IMR-90 (cell line): ENCODE measurements around the gene MOB1A. TPM values are rescaled to one million over a fixed set of nuclear protein-coding genes. Genes with fewer than 3 reads are reported as not detected.

Source experiments
- ATAC-seq: fragments of 200-7000 bp; cut with Tn5 transposase; 2 replicates; pipeline ENCODE4 v1.9.1; 2020; ENCODE audit warnings: low read depth, mild to moderate bottlenecking, moderate library complexity
- Bru-seq: library from RNA; stranded (reverse); fragments of 400-500 nt; gene quantifications from one replicate; lab custom pipeline; 2021; lab: Mats Ljungman, UMichigan
- BruChase-seq, 2 experiments: library from RNA; stranded (reverse); fragments of 400-500 nt; gene quantifications; one replicate each; lab custom pipeline; 2021; lab: Mats Ljungman, UMichigan
- BruUV-seq: library from RNA; stranded (reverse); fragments of 400-500 nt; replicated peaks from 2 replicates; lab custom pipeline; 2021; lab: Mats Ljungman, UMichigan
- CTCF ChIA-PET: fragments of 300-600 bp; formaldehyde crosslinking; extraction: SDS; loops from one replicate; lab custom pipeline; 2021; ENCODE audit warnings: antibody characterized with exemption; lab: Yijun Ruan, JAX
- POLR2A ChIA-PET: fragments of 300-600 bp; sonication (Branson Sonifier 250); formaldehyde crosslinking; loops from one replicate; lab custom pipeline; 2022; ENCODE audit warnings: antibody characterized with exemption; ENCODE audit not compliant: unreplicated experiment; lab: Charles Lee
- DNase-seq: peaks from one replicate; pipeline ENCODE4 v3.0.0; 2013
- H2AFZ ChIP-seq: replicated peaks from 2 replicates; pipeline ENCODE3; 2013; ENCODE audit warnings: low read length, mild to moderate bottlenecking; ENCODE audit not compliant: poor library complexity
- H2AK5ac ChIP-seq: 2 replicates; pipeline ENCODE4 v1.6.1; 2013; ENCODE audit warnings: low read depth, low read length, inconsistent platforms
- H2AK9ac ChIP-seq: replicated peaks from 2 replicates; pipeline ENCODE3; 2013; ENCODE audit warnings: mild to moderate bottlenecking, low read depth, low read length, moderate library complexity; ENCODE audit not compliant: poor library complexity
- H2BK120ac ChIP-seq: 2 replicates; pipeline ENCODE4 v1.6.1; 2013; ENCODE audit warnings: low read depth, low read length, inconsistent platforms
- H2BK15ac ChIP-seq: 3 replicates; pipeline ENCODE4 v1.6.1; 2013; ENCODE audit warnings: low read depth, low read length, inconsistent platforms
- H2BK20ac ChIP-seq: 2 replicates; pipeline ENCODE4 v1.6.1; 2013; ENCODE audit warnings: low read depth, mild to moderate bottlenecking, inconsistent platforms, low read length, moderate library complexity
- H2BK5ac ChIP-seq: 2 replicates; pipeline ENCODE4 v1.6.1; 2013; ENCODE audit warnings: mild to moderate bottlenecking, low read depth, low read length, inconsistent platforms; ENCODE audit not compliant: poor library complexity, severe bottlenecking
- H3K14ac ChIP-seq: replicated peaks from 2 replicates; pipeline ENCODE4 v1.6.1; 2013; ENCODE audit warnings: low read depth, low read length, inconsistent platforms
- H3K18ac ChIP-seq: 2 replicates; pipeline ENCODE4 v1.6.1; 2013; ENCODE audit warnings: low read depth, low read length, control low read depth
- H3K23ac ChIP-seq: 2 replicates; pipeline ENCODE4 v1.6.1; 2013; ENCODE audit warnings: low read depth, low read length, inconsistent platforms
- H3K27ac ChIP-seq: 2 replicates; pipeline ENCODE4 v1.5.1; 2013; ENCODE audit warnings: mild to moderate bottlenecking, control low read depth, low read length; ENCODE audit not compliant: insufficient read depth
- H3K27me3 ChIP-seq: 2 replicates; pipeline ENCODE4 v1.6.1; 2013; ENCODE audit warnings: low read length; ENCODE audit not compliant: control insufficient read depth, insufficient read depth
- H3K36me3 ChIP-seq: 2 replicates; pipeline ENCODE4 v1.6.1; 2013; ENCODE audit warnings: low read length, mixed read lengths; ENCODE audit not compliant: control insufficient read depth, insufficient read depth
- H3K4ac ChIP-seq: 2 replicates; pipeline ENCODE4 v1.6.1; 2013; ENCODE audit warnings: low read depth, low read length, inconsistent platforms
- H3K4me1 ChIP-seq: 2 replicates; pipeline ENCODE4 v1.6.1; 2013; ENCODE audit warnings: low read length, mixed read lengths; ENCODE audit not compliant: control insufficient read depth, insufficient read depth
- H3K4me2 ChIP-seq: 2 replicates; pipeline ENCODE4 v1.6.1; 2013; ENCODE audit warnings: low read depth, mild to moderate bottlenecking, control low read depth, low read length, moderate library complexity
- H3K4me3 ChIP-seq: 2 replicates; pipeline ENCODE4 v1.5.1; 2013; ENCODE audit warnings: low read depth, mild to moderate bottlenecking, control low read depth, low read length, moderate library complexity; ENCODE audit not compliant: insufficient read depth
- H3K56ac ChIP-seq: 2 replicates; pipeline ENCODE4 v1.6.1; 2013; ENCODE audit warnings: low read length, inconsistent platforms; ENCODE audit not compliant: insufficient read depth; ENCODE audit errors: extremely low read depth
- H3K79me1 ChIP-seq, 2 experiments: 2 replicates each; pipeline ENCODE4 v1.6.1; 2013; ENCODE audit warnings: low read length in 2 of 2, inconsistent platforms in 1 of 2, low read depth in 1 of 2
- H3K9ac ChIP-seq: 2 replicates; pipeline ENCODE4 v1.6.1; 2013; ENCODE audit warnings: low read depth, low read length, control low read depth
- H3K9me1 ChIP-seq: 2 replicates; pipeline ENCODE4 v1.6.1; 2013; ENCODE audit warnings: low read length, inconsistent platforms; ENCODE audit not compliant: insufficient read depth
- H3K9me3 ChIP-seq: 2 replicates; pipeline ENCODE4 v1.6.1; 2013; ENCODE audit warnings: low read length; ENCODE audit not compliant: control insufficient read depth, insufficient read depth
- H4K20me1 ChIP-seq: 2 replicates; pipeline ENCODE4 v1.6.1; 2013; ENCODE audit warnings: low read length, inconsistent platforms; ENCODE audit not compliant: insufficient read depth
- H4K5ac ChIP-seq: 2 replicates; pipeline ENCODE4 v1.6.1; 2013; ENCODE audit warnings: mild to moderate bottlenecking, low read depth, low read length, control low read depth
- H4K8ac ChIP-seq, 2 experiments: 2 replicates each; pipeline ENCODE4 v1.6.1; 2013; ENCODE audit warnings: low read depth in 2 of 2, low read length in 2 of 2, control low read depth in 1 of 2, inconsistent platforms in 1 of 2
- H4K91ac ChIP-seq: 2 replicates; pipeline ENCODE4 v1.6.1; 2013; ENCODE audit warnings: low read depth, low read length, inconsistent platforms; ENCODE audit not compliant: insufficient read depth
- BHLHE40 ChIP-seq: fragments of 150-350 bp; IDR thresholded peaks from 2 replicates; pipeline ENCODE4 v1.6.1; 2016; ENCODE audit warnings: mild to moderate bottlenecking, low read depth, low read length
- CEBPB ChIP-seq: IDR thresholded peaks from 2 replicates; pipeline ENCODE4 v1.6.1; 2012; ENCODE audit warnings: low read depth, low read length, improper control_type of control experiment
- CHD1 ChIP-seq: IDR thresholded peaks from 2 replicates; pipeline ENCODE4 v1.6.1; 2012; ENCODE audit warnings: low read depth, low read length, improper control_type of control experiment
- FOS ChIP-seq: fragments of 150-350 bp; IDR thresholded peaks from 2 replicates; pipeline ENCODE4 v1.6.1; 2016; ENCODE audit warnings: low read depth, low read length
- MAFK ChIP-seq: IDR thresholded peaks from 2 replicates; pipeline ENCODE4 v1.6.1; 2012; ENCODE audit warnings: low read depth, low read length, improper control_type of control experiment
- MAZ ChIP-seq: IDR thresholded peaks from 2 replicates; pipeline ENCODE4 v1.6.1; 2012; ENCODE audit warnings: low read depth, mild to moderate bottlenecking, low read length, improper control_type of control experiment, moderate library complexity, borderline replicate concordance
- NFE2L2 ChIP-seq: fragments of 150-350 bp; IDR thresholded peaks from 2 replicates; pipeline ENCODE4 v1.6.1; 2016; ENCODE audit warnings: low read depth, mild to moderate bottlenecking, low read length
- POLR2A ChIP-seq: IDR thresholded peaks from 2 replicates; pipeline ENCODE4 v1.6.1; 2012; ENCODE audit warnings: mild to moderate bottlenecking, low read depth, low read length
- RAD21 ChIP-seq: IDR thresholded peaks from 2 replicates; pipeline ENCODE4 v1.6.1; 2012; ENCODE audit warnings: low read length, improper control_type of control experiment
- SMC3 ChIP-seq: fragments of 150-350 bp; IDR thresholded peaks from 2 replicates; pipeline ENCODE4 v1.6.1; 2016; ENCODE audit warnings: low read depth, mild to moderate bottlenecking, antibody characterized with exemption, low read length, moderate library complexity
- WGBS, 2 experiments: methylation state at CpG; one replicate each; pipeline versions ENCODE4 v1.1.5 to v1.1.7; 2013; ENCODE audit warnings: missing lambda C conversion rate in 2 of 2; ENCODE audit not compliant: insufficient read length in 1 of 2; ENCODE audit errors: extremely low coverage in 2 of 2; 5-methylcytosine and 5-hydroxymethylcytosine counted together
- dilution Hi-C: fragments of 300-500 bp; cut with HindIII; formaldehyde crosslinking; loops from one replicate; pipeline ENCODE4 v1.14.3; 2018; ENCODE audit warnings: low sequenced_read_pairs; ENCODE audit not compliant: unreplicated experiment
- in situ Hi-C: fragments of 300-500 bp; cut with MboI; formaldehyde crosslinking; loops from 3 replicates; pipeline ENCODE4 v1.14.3; 2019; ENCODE audit warnings: low sequenced_read_pairs, inconsistent platforms, mixed read lengths
- intact Hi-C: fragments of 100-400 bp; cut with micrococcal nuclease; formaldehyde crosslinking; loops from 2 replicates; pipeline ENCODE4 v1.10.0; 2022
- long read RNA-seq: library from polyadenylated mRNA; unstranded; transcript quantifications from one replicate; pipeline ENCODE4 v2.0.0, GENCODE V29; 2021; ENCODE audit not compliant: unreplicated experiment
- polyA plus RNA-seq, 3 experiments: library from polyadenylated mRNA; depleted of rRNA; stranded (reverse); fragments of >200 nt; gene quantifications; 2 replicates each; pipeline ENCODE4 v1.2.3, GENCODE V29; 2012; ENCODE audit warnings: low replicate concordance in 1 of 3
- total RNA-seq: library from RNA; depleted of rRNA; stranded (reverse); fragments of >200 nt; gene quantifications from 2 replicates; pipeline ENCODE4 v1.2.3, GENCODE V29; 2012; rRNA removed
- TF ChIP-seq, protein P1 (sequence below): fragments of 150-350 bp; IDR thresholded peaks from 2 replicates; pipeline ENCODE4 v1.6.1; 2016; ENCODE audit warnings: low read depth, mild to moderate bottlenecking, low read length, moderate library complexity, borderline replicate concordance
- TF ChIP-seq, protein P2 (sequence below): conservative IDR thresholded peaks from 2 replicates; pipeline ENCODE4 v1.5.1; 2012; ENCODE audit warnings: mild to moderate bottlenecking, low read depth, low read length, improper control_type of control experiment

The MOB1A gene
- total RNA-seq = 60.8 and 105 TPM in 2 replicates
- polyA plus RNA-seq (2012; rRNA removed) = 15.4 and 21.0 TPM in 2 replicates
- polyA plus RNA-seq (2012; cell fraction: cytosol; rRNA removed) = 6.4 and 7.5 TPM in 2 replicates
- 3.8 and 13.8 TPM in 2 replicates for polyA plus RNA-seq (2012; cell fraction: nucleus; rRNA removed; ENCODE audit: low replicate concordance)
- Bru-seq, nascent RNA = percentile 89 among the genes with signal in this experiment
- BruChase-seq, experiment 1, labeled RNA remaining after a 6-hour chase = percentile 98 among the genes with signal in this experiment
- percentile 96 among the genes with signal in this experiment for BruChase-seq, experiment 2, labeled RNA remaining after a 2-hour chase
- long read RNA-seq, full-length matches to known transcripts = 37 of 77 reads
- long read RNA-seq, partial matches to known transcripts = 7 of 77 reads
- long read RNA-seq, other reads (novel, unspliced or antisense) = 33 of 77 reads

- Histone ChIP-seq H3K9ac (peak within 1 kb of the TSS; percentile 94), H3K9me1 (peaks cover 3% of the 10 kb centered on the region; the same call in 1 of the 2 replicates), H4K20me1 (peaks cover 43% of the 10 kb centered on the region), H3K23ac (peak within 1 kb of the TSS; percentile 80; the same call in 1 of the 2 replicates), H2AK9ac (peak within 1 kb of the TSS; percentile 88), H3K27me3 (no peaks in the 10 kb centered on the region), H3K4me3 (peak within 1 kb of the TSS; percentile 95), H2BK5ac (peak within 1 kb of the TSS; percentile 41), H4K5ac (peak within 1 kb of the TSS; percentile 28; the same call in 1 of the 2 replicates), H2BK15ac (no peak within 1 kb of the TSS), H2AK5ac (peak within 1 kb of the TSS; percentile 10; the same call in 1 of the 2 replicates), H3K79me1 (peaks cover 0 to 12% of the 10 kb centered on the region in 2 experiments; a peak in 1 of 4 replicates), H2BK20ac (no peak within 1 kb of the TSS), H3K9me3 (no peaks in the 10 kb centered on the region), H3K4me1 (0 out of 2 replicates have a peak, but pooled peaks cover 2% of the 10 kb centered on the region), H2BK120ac (no peak within 1 kb of the TSS), H3K27ac (peak within 1 kb of the TSS; percentile 74), H4K8ac (peak within 1 kb of the TSS; percentile 67 to 91; a peak in 3 of 4 replicates), H3K18ac (peak within 1 kb of the TSS; percentile 15), H3K4ac (peak within 1 kb of the TSS; percentile 76), H2AFZ (peak within 1 kb of the TSS; percentile 90), H3K4me2 (peak within 1 kb of the TSS; percentile 95), H3K56ac (peak within 1 kb of the TSS; percentile 58), H4K91ac (no peak within 1 kb of the TSS), H3K36me3 (peaks cover 2% of the 10 kb centered on the region; the same call in 1 of the 2 replicates), H3K14ac (peak within 1 kb of the TSS; percentile 67)
- DNase-seq (peak; percentile 98), ATAC-seq (peak; percentile 99)
- BruUV-seq = no TSS peak
- POLR2A ChIA-PET = interaction anchor here (0.6 to 1.1 kb wide), 4 partner anchors 9 to 1424 kb away, joined by 3 to 4 read pairs (median 3); no protein-coding TSS in a partner anchor
- in situ Hi-C loops (no loop called here), dilution Hi-C loops (no loop called here), intact Hi-C loops (loop anchor here (1.0 kb wide), 1 partner anchor 20 kb away; the partner anchor contains the start of gene MTHFD2)
- WGBS, 2 experiments = 0% methylated on average over 34 of the region's 84 CpGs; no CpG with 5 or more reads in 1 of the 2 experiments
- CTCF ChIA-PET = interaction anchor here (0.6 to 1.2 kb wide), 6 partner anchors 10 to 405 kb away, joined by 3 to 4 read pairs (median 3); no protein-coding TSS in a partner anchor
- peak; percentile 91 for TF ChIP-seq POLR2A
- TF ChIP-seq RAD21 = no peak
- TF ChIP-seq BHLHE40 = no peak
- TF ChIP-seq SMC3 = no peak
- TF ChIP-seq, protein P1, sequence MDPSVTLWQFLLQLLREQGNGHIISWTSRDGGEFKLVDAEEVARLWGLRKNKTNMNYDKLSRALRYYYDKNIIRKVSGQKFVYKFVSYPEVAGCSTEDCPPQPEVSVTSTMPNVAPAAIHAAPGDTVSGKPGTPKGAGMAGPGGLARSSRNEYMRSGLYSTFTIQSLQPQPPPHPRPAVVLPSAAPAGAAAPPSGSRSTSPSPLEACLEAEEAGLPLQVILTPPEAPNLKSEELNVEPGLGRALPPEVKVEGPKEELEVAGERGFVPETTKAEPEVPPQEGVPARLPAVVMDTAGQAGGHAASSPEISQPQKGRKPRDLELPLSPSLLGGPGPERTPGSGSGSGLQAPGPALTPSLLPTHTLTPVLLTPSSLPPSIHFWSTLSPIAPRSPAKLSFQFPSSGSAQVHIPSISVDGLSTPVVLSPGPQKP = no peak
- peak; percentile 73; the same call in 1 of the 2 replicates for TF ChIP-seq MAZ
- TF ChIP-seq FOS = no peak
- no peak for TF ChIP-seq CEBPB
- TF ChIP-seq, protein P2, sequence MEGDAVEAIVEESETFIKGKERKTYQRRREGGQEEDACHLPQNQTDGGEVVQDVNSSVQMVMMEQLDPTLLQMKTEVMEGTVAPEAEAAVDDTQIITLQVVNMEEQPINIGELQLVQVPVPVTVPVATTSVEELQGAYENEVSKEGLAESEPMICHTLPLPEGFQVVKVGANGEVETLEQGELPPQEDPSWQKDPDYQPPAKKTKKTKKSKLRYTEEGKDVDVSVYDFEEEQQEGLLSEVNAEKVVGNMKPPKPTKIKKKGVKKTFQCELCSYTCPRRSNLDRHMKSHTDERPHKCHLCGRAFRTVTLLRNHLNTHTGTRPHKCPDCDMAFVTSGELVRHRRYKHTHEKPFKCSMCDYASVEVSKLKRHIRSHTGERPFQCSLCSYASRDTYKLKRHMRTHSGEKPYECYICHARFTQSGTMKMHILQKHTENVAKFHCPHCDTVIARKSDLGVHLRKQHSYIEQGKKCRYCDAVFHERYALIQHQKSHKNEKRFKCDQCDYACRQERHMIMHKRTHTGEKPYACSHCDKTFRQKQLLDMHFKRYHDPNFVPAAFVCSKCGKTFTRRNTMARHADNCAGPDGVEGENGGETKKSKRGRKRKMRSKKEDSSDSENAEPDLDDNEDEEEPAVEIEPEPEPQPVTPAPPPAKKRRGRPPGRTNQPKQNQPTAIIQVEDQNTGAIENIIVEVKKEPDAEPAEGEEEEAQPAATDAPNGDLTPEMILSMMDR = no peak
- TF ChIP-seq NFE2L2 = no peak
- TF ChIP-seq MAFK = no peak
- no peak for TF ChIP-seq CHD1
Observed at GRCh38 chr2:74178211-74179062, at the start of gene MOB1A. Gene MOB1A (minus strand): TSS chr2:74178879. CDS start chr2:74178674, 205 bp downstream.
